ENCODE results near the gene APMAP. TPM values are rescaled to one million over a fixed set of nuclear protein-coding genes. Genes with fewer than 3 reads are reported as not detected.

Gene APMAP
- total RNA-seq, 2 donors from 2014 or later: 43.9 to 63.3 TPM

DNA sequence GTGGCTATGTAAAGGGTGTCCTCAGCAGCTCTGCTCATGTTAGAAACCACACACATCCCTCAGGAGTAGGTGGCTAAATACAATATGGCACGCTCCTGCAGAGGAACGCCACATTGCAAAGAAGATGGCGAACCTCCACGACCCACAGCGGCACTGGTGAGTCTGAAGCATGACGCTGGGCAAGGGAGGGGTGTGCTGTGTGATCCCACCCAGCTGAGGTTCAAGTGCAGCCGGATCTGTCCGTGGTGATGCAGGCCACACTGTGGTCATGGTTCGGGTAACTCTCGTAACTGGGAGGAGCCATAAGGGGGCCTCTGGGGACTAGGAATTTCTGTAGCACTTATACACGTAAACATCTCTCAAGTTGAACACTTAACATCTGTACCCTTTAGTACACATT lies 23.4 kb upstream of the APMAP start:
- Histone ChIP-seq H3K9me3 (no peaks in the 10 kb centered on the region), H3K27me3 (no peaks in the 10 kb centered on the region), H3K4me1 (no peaks in the 10 kb centered on the region), H3K9ac (ENCODE audit: low read depth in 2 of 2, low read length in 2 of 2) (no peak overlapping the region), H3K27ac (no peak overlapping the region), H3K36me3 (no peaks in the 10 kb centered on the region), H3K4me3 (no peak overlapping the region)
- intact Hi-C loops (cut with DNase I): no loop called here
- TF ChIP-seq, protein P1, sequence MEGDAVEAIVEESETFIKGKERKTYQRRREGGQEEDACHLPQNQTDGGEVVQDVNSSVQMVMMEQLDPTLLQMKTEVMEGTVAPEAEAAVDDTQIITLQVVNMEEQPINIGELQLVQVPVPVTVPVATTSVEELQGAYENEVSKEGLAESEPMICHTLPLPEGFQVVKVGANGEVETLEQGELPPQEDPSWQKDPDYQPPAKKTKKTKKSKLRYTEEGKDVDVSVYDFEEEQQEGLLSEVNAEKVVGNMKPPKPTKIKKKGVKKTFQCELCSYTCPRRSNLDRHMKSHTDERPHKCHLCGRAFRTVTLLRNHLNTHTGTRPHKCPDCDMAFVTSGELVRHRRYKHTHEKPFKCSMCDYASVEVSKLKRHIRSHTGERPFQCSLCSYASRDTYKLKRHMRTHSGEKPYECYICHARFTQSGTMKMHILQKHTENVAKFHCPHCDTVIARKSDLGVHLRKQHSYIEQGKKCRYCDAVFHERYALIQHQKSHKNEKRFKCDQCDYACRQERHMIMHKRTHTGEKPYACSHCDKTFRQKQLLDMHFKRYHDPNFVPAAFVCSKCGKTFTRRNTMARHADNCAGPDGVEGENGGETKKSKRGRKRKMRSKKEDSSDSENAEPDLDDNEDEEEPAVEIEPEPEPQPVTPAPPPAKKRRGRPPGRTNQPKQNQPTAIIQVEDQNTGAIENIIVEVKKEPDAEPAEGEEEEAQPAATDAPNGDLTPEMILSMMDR (IDR thresholded peaks at IDR 0.05): no peak
- no peak for DNase-seq

DNA sequence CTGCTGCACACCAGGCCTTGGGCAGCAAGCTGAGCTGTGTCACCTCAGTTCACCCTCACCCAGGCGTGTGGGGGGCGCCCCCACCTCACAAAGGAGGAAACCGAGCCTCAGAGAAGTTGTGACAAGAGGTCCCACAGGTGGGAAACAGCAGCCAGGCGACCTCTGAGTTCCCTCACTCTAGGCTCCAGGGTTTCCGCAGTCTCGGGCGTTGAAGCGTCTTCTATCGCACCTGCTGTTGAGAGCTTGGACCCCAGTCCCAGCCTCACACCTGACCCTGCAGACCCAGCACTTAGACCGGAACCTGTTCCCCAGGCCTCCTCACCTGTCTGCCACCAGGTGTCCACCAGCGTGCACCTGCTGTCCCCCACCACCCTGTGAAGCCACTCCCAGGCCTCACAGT lies 22.3 kb upstream of the APMAP start:
- H3K9me3 ChIP-seq: no peaks in the 10 kb centered on the region
- no peak overlapping the region for H3K4me3 ChIP-seq
- no peaks in the 10 kb centered on the region for H3K27me3 ChIP-seq
- no peaks in the 10 kb centered on the region for H3K36me3 ChIP-seq
- no peak overlapping the region for H3K9ac ChIP-seq (ENCODE audit: low read depth in 2 of 2, low read length in 2 of 2)
- TF ChIP-seq, protein P1 (IDR thresholded peaks at IDR 0.05): no peak
- no peak overlapping the region for H3K27ac ChIP-seq
- H3K4me1 ChIP-seq: no peaks in the 10 kb centered on the region
- DNase-seq: no peak
- intact Hi-C loops (cut with DNase I): no loop called here

DNA sequence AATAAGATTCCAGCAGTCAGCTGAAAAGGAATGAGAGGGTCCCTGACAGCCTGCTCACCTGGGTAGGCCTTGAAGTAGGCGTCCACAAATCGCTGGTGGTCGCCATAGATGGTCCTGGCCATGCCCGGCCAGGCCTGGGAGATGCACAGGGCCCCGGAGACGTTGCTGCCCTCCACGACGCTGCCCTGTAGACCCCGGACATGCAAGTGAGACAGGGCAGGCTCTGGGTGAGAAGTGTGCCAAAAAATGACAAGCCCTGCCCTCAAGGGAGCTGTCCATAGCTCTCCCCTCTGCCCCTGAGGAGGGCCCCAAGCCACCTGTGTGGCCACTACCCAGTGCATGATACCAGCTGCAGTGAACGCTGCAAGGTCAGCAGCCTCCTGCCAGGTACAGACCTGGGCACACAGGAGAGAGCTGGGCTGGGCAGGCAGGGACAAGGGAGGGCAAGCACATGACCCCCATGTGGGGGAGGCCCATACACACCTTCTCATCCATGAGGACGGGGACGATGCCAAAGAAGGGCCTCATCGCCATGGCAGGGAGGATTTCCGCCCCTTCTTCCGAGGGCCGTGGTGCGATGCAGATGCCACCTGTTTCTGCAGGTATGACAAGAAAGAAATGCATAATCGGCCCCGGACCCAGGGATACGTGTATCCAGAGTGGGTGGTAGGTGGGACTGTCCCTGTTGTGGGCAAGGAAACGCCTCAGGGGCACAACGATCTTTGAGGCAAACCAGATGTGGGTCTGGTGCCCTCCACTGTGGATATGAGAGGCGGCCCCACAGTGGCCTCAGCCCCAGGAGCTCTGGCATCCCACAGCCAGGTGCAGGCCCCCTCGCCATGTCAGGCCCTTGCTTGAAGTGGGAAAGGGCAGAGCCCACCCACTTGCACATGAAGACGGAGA lies 21.2 kb upstream of the APMAP start:
- H3K36me3 ChIP-seq: no peaks in the 10 kb centered on the region
- no peak overlapping the region for H3K9ac ChIP-seq (ENCODE audit: low read depth in 2 of 2, low read length in 2 of 2)
- H3K4me3 ChIP-seq: no peak overlapping the region
- H3K27ac ChIP-seq: no peak overlapping the region
- DNase-seq: no peak
- no peaks in the 10 kb centered on the region for H3K9me3 ChIP-seq
- TF ChIP-seq, protein P1 (IDR thresholded peaks at IDR 0.05): no peak
- intact Hi-C loops (cut with DNase I): no loop called here
- no peaks in the 10 kb centered on the region for H3K27me3 ChIP-seq
- no peaks in the 10 kb centered on the region for H3K4me1 ChIP-seq

DNA sequence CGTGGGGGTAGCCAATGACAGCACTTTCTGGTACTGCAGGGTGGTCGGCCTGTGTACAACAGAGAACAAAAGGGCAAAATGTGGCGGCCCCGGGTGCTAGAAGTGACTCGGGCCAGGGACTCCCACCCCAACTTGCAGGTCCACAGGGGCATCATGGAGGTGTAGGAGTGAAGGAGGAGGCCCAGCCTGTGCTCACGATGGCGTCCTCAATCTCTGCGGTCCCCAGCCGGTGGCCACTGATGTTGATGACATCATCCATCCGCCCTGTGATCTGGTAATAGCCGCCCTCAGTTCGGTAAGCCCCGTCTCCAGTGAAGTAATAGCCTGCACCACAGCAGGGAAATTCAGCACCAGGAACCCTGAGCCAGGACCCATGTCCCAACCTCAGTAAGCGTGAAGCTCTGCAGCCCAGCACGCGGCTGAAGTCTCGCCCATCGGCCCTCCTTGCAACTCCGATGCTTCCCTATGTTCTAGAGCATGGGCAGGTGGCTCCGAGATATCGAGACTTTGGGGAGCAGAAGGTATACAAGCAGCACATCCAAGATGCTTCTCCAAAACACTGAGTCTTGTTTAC lies 20.2 kb upstream of the APMAP start:
- DNase-seq: no peak
- TF ChIP-seq, protein P1 (IDR thresholded peaks at IDR 0.05): no peak
- Histone ChIP-seq H3K27me3 (no peaks in the 10 kb centered on the region), H3K4me1 (no peaks in the 10 kb centered on the region), H3K4me3 (no peak overlapping the region), H3K27ac (no peak overlapping the region), H3K9me3 (no peaks in the 10 kb centered on the region), H3K36me3 (no peaks in the 10 kb centered on the region), H3K9ac (ENCODE audit: low read depth in 2 of 2, low read length in 2 of 2) (no peak overlapping the region)
- intact Hi-C loops (cut with DNase I): no loop called here

DNA sequence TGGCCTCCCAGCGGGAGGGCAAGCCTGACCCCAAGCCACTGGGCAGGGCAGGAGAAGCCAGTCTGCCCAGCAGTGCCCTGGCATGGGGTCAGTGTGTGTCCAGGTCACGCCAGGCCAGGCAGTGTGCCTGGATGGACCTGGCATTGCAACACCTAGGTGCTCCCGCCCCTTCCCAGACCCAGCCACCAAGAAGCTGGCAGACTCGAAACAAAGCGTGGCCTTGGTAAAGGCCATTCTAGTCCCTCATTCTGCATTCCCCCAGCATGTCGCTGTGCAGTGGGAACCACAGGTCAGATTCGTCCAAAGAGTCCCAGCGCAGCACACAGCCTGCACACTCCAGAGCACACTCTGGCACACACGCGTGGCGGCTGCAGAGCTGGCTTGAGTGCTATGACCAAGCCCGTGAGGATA lies 19.3 kb upstream of the APMAP start:
- Histone ChIP-seq H3K9ac (ENCODE audit: low read depth in 2 of 2, low read length in 2 of 2) (no peak overlapping the region), H3K9me3 (no peaks in the 10 kb centered on the region), H3K4me1 (no peaks in the 10 kb centered on the region), H3K36me3 (no peaks in the 10 kb centered on the region), H3K27me3 (no peaks in the 10 kb centered on the region), H3K27ac (no peak overlapping the region), H3K4me3 (no peak overlapping the region)
- intact Hi-C loops (cut with DNase I): no loop called here
- TF ChIP-seq, protein P1 (IDR thresholded peaks at IDR 0.05): no peak
- DNase-seq: no peak
